Psoas muscle (tissue), 8 donors: ENCODE results near the gene TVP23C. TPM values are rescaled to one million over a fixed set of nuclear protein-coding genes. Genes with fewer than 3 reads are reported as not detected.

ENCODE experiments used
- ATAC-seq, 4 donors: fragments of 200-7000 bp; cut with Tn5 transposase; one replicate each; pipeline ENCODE4 v1.9.1; 2020; ENCODE audit warnings: moderate library complexity in 3 of 4, mild to moderate bottlenecking in 2 of 4
- DNase-seq, 2 donors: peaks; one replicate each; pipeline ENCODE4 v3.0.0-alpha.2; 2020
- H3K27ac ChIP-seq: fragments of 200-600 bp; one replicate; pipeline ENCODE4 v1.8.0; 2022
- H3K27me3 ChIP-seq, 3 donors: fragments of 200-600 bp in 1 of 3; one replicate each; pipeline versions ENCODE4 v1.6.1 to v1.8.0; 2013 to 2022; ENCODE audit warnings: low read length in 2 of 3, mild to moderate bottlenecking in 2 of 3, moderate library complexity in 1 of 3; ENCODE audit not compliant: insufficient read depth in 3 of 3
- H3K36me3 ChIP-seq, 2 donors: fragments of 200-600 bp in 1 of 2; one replicate each; pipeline versions ENCODE4 v1.6.1 to v1.8.0; 2013 to 2022; ENCODE audit warnings: low read depth in 1 of 2, mild to moderate bottlenecking in 1 of 2, moderate library complexity in 1 of 2; ENCODE audit not compliant: insufficient read depth in 1 of 2
- H3K4me1 ChIP-seq: fragments of 200-600 bp; one replicate; pipeline ENCODE4 v1.8.0; 2022
- H3K4me3 ChIP-seq: fragments of 200-600 bp; one replicate; pipeline ENCODE4 v1.8.0; 2022; ENCODE audit warnings: mild to moderate bottlenecking
- H3K9me3 ChIP-seq: fragments of 200-600 bp; one replicate; pipeline ENCODE4 v1.8.0; 2022
- WGBS, 3 donors: extraction: QIAGEN DNeasy Blood & Tissue Kit; methylation state at CpG; one replicate each; pipeline versions ENCODE4 v1.1.6 to v1.1.7; 2013; 5-methylcytosine and 5-hydroxymethylcytosine counted together
- intact Hi-C, 2 donors: fragments of 100-400 bp; cut with DNase I; formaldehyde crosslinking; loops; one replicate each; pipeline versions ENCODE4 v1.11.0 to v1.14.2; 2022
- polyA plus RNA-seq, 3 donors: library from polyadenylated mRNA; stranded (reverse); fragments of 200-250 nt; gene quantifications; one replicate each; pipeline ENCODE4 v1.2.3, GENCODE V29; 2013
- total RNA-seq, 4 donors: library from RNA; stranded (reverse); fragmentation: NEBNext Ultra II Directional in 2 of 4; extraction: Animal tissue kit (Norgen Biotek cat#: 25700) in 2 of 4; gene quantifications; one replicate each; pipeline versions ENCODE4 v1.2.1 to v1.2.4, GENCODE V29; 2021 to 2023
- TF ChIP-seq, protein P1 (sequence below): fragments of 200-600 bp; IDR thresholded peaks from one replicate; pipeline ENCODE4 v1.8.0; 2022; ENCODE audit warnings: antibody characterized with exemption
- donor health status: healthy with polysubstance abuse.
- donor health status: DM: no; HTN: no; CAD: no; lungs with moderate emphysema.
- donor health status: Bipolar disorder and iron deficiency.
- donor health status: healthy.
- donor health status: DM: yes; HTN: yes; CAD: no.
- donor health status: DM: no; HTN: no; CAD: no.
- donor health status: DM: no; HTN: no; CAD: no.
- donor health status: DM: yes; HTN: yes; CAD: no.

The TVP23C gene
- total and polyA plus RNA-seq, 7 donors = 0.25 to 3.0 (median 1.6) TPM

DNA sequence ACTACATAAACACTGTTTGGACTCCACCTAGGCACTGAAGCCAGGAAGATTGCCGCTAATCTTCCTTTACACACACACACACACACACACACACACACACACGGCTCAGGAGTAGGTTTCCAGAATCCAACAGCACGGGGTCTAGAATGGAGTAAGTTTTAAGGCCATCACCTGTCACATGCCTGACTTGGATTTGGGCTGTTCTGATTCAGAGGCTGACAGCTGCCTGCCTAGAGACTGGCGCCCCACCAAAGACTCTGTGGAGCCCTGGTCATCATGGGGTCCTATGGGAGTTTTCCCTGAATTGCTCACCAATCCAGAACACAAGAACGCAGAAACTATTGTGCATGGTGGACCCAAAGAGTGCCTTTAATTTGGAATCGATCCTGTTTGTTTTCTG, 106.8 kb downstream of the TVP23C start:
- H3K4me3 ChIP-seq = peak overlapping the region; percentile 9
- intact Hi-C loops = loop anchor here (2.0 to 5.0 kb wide), 3 partner anchors 42 to 196 kb away; no protein-coding TSS in a partner anchor
- TF ChIP-seq, protein P1, sequence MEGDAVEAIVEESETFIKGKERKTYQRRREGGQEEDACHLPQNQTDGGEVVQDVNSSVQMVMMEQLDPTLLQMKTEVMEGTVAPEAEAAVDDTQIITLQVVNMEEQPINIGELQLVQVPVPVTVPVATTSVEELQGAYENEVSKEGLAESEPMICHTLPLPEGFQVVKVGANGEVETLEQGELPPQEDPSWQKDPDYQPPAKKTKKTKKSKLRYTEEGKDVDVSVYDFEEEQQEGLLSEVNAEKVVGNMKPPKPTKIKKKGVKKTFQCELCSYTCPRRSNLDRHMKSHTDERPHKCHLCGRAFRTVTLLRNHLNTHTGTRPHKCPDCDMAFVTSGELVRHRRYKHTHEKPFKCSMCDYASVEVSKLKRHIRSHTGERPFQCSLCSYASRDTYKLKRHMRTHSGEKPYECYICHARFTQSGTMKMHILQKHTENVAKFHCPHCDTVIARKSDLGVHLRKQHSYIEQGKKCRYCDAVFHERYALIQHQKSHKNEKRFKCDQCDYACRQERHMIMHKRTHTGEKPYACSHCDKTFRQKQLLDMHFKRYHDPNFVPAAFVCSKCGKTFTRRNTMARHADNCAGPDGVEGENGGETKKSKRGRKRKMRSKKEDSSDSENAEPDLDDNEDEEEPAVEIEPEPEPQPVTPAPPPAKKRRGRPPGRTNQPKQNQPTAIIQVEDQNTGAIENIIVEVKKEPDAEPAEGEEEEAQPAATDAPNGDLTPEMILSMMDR = no peak
- peaks cover 28% of the 10 kb centered on the region for H3K4me1 ChIP-seq
- H3K36me3 ChIP-seq = no peaks in the 10 kb centered on the region
- H3K27me3 ChIP-seq = no peaks in the 10 kb centered on the region
- DNase-seq = peak; percentile 82 to 90
- ATAC-seq = peak; percentile 86 to 89 (median 88)
- peaks cover 4% of the 10 kb centered on the region for H3K9me3 ChIP-seq
- 20 to 40% (median 29%) methylated on average over 6 of the region's 6 CpGs for WGBS, 3 donors
- H3K27ac ChIP-seq = peak overlapping the region; percentile 90

DNA sequence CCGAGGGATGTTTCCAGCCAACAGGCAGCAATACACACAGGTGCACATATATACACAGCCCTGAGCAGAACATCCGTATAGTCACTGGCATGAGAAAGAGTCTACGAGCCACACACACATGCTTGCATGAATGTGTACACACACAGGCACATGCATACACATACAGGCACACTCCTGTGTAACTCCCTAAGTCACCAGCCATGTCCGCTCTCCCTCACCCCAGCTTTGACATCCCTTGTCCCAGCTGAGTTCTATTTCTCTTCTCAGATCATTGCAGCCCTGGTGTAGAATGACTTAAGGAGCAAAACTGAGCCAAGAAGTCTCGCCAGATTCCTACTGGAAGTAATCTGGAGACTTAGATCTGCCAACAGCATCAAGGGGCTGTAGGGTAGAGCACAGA, 108.9 kb downstream of the TVP23C start:
- Histone ChIP-seq H3K4me3 (no peak overlapping the region), H3K36me3 (no peaks in the 10 kb centered on the region), H3K4me1 (peaks cover 28% of the 10 kb centered on the region), H3K27me3 (no peaks in the 10 kb centered on the region), H3K27ac (peak overlapping the region; percentile 26), H3K9me3 (peaks cover 4% of the 10 kb centered on the region)
- WGBS, 3 donors = 72 to 88% (median 77%) methylated on average over 5 of the region's 5 CpGs
- intact Hi-C loops = no loop called here
- TF ChIP-seq, protein P1 = no peak
- no peak for DNase-seq
- no peak for ATAC-seq

DNA sequence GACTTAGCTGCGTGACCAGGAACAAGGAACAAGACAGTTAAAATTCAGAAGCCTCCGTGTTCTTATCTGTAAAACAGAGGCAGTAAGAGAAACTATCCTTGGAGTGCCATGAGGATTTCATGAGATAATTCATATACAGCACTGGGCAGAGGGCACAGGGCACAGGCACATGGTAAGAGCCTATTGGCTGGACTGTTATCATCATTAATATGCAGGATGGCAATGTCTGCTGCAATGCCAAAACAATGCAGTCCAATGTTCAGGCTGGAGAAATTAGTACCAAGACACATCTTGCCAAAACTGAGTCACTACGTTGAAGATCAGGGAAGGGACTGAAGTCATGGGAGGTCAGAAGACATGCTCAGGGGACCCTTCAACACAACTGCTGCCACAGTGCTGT, 109.5 kb downstream of the TVP23C start:
- Histone ChIP-seq H3K4me3 (no peak overlapping the region), H3K27me3 (no peaks in the 10 kb centered on the region), H3K36me3 (no peaks in the 10 kb centered on the region), H3K9me3 (peaks cover 4% of the 10 kb centered on the region), H3K4me1 (peaks cover 29% of the 10 kb centered on the region), H3K27ac (peak overlapping the region; percentile 26)
- TF ChIP-seq, protein P1 = no peak
- 53 to 83% (median 68%) methylated on average over 3 of the region's 3 CpGs for WGBS, 3 donors
- ATAC-seq (no peak), DNase-seq (no peak)
- intact Hi-C loops = no loop called here

DNA sequence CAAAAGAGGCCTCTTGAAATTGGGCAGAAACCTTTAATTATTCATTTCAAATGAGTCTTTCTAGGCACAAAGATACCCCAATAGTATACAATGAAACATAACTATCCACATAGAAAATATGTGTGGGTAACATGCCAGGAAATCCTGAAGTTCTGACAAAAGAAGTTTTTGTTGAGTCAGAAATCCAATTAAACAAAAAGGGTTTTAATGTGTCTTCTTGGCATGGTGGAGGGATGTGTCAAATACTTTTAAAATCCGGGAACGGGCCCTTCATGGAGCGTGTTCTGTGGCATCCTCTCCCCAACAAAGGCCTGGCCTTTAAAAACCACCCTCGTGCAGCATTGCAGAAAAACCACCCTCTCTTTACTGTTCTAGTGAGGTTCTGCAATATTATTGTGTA, 110.0 kb downstream of the TVP23C start:
- peaks cover 29% of the 10 kb centered on the region for H3K4me1 ChIP-seq
- 64 to 88% (median 66%) methylated on average over 4 of the region's 4 CpGs for WGBS, 3 donors
- no peak for ATAC-seq

DNA sequence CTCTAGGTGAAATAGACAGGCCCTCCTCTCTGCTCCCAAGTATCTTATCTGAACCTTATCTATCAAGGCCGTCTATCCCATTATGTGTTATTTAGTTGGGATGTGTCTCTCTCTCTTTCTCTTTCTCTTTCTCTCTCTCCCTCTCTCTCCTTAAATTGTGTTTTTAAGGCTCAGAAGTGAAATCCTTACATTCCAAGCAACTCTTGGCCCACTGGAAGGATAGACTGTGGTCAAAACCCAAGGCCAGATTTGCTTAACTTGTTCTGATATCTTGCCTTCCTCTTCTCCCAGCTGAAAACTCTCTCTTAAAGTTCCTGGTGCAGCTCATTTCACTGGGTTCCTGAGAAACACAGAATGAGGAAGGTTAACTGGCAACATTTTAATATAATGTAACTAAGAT, 110.5 kb downstream of the TVP23C start:
- WGBS, 3 donors = 41 to 85% (median 84%) methylated on average over 1 of the region's 1 CpG
- DNase-seq (no peak), ATAC-seq (no peak)
- TF ChIP-seq, protein P1 = no peak
- Histone ChIP-seq H3K27ac (no peak overlapping the region), H3K36me3 (no peaks in the 10 kb centered on the region), H3K27me3 (no peaks in the 10 kb centered on the region), H3K9me3 (peaks cover 4% of the 10 kb centered on the region), H3K4me1 (peaks cover 26% of the 10 kb centered on the region), H3K4me3 (no peak overlapping the region)
- intact Hi-C loops = no loop called here

More for the DNA sequence above, 110.0 kb downstream of the TVP23C start:
- no peak for DNase-seq
- Histone ChIP-seq H3K9me3 (peaks cover 4% of the 10 kb centered on the region), H3K4me3 (no peak overlapping the region), H3K27me3 (no peaks in the 10 kb centered on the region), H3K27ac (no peak overlapping the region), H3K36me3 (no peaks in the 10 kb centered on the region)
- intact Hi-C loops = no loop called here
- TF ChIP-seq, protein P1 = no peak
